Thyroid gland (tissue), 4 donors: ENCODE data around the gene CSTF3.

ENCODE experiments used
- POLR2A ChIP-seq, 2 donors: fragments of 450-650 bp; IDR thresholded peaks; one replicate each; pipeline ENCODE4 v1.6.1; 2017; ENCODE audit warnings: antibody characterized with exemption in 2 of 2, mild to moderate bottlenecking in 2 of 2, moderate library complexity in 1 of 2
- TF ChIP-seq, protein P1 (sequence below), 6 experiments: fragments of 200-600 bp in 3 of 6; fragments of 450-650 bp in 3 of 6; sonication (generic) in 3 of 6; IDR thresholded peaks; one replicate each; pipeline ENCODE4 v1.5.1; 2016 to 2019; ENCODE audit warnings: antibody characterized with exemption in 6 of 6, mild to moderate bottlenecking in 2 of 6, inconsistent platforms in 1 of 6, moderate library complexity in 1 of 6

DNA sequence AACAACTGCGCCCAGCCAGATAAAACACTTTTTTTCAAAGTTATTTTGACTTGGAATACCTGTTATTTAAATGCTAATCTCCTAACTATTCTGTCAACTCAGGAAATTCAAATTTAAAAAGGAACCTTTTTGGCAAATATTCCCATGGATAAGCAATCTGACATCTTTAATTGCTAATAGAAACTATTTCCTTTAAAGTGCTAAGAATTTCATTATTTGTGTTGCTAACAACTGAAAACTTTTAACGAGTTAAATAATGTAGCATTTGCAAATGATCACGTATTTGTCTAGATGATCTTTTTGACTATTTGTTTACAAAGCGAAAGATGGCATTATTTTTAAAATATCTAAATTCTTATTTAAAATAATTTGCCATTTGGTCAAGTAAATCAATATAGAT lies 28.8 kb downstream of the CSTF3 start:
- TF ChIP-seq, protein P1, sequence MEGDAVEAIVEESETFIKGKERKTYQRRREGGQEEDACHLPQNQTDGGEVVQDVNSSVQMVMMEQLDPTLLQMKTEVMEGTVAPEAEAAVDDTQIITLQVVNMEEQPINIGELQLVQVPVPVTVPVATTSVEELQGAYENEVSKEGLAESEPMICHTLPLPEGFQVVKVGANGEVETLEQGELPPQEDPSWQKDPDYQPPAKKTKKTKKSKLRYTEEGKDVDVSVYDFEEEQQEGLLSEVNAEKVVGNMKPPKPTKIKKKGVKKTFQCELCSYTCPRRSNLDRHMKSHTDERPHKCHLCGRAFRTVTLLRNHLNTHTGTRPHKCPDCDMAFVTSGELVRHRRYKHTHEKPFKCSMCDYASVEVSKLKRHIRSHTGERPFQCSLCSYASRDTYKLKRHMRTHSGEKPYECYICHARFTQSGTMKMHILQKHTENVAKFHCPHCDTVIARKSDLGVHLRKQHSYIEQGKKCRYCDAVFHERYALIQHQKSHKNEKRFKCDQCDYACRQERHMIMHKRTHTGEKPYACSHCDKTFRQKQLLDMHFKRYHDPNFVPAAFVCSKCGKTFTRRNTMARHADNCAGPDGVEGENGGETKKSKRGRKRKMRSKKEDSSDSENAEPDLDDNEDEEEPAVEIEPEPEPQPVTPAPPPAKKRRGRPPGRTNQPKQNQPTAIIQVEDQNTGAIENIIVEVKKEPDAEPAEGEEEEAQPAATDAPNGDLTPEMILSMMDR (IDR thresholded peaks at IDR 0.05) = no peak
- TF ChIP-seq POLR2A (IDR thresholded peaks at IDR 0.05) = no peak
